Psoas muscle (tissue), 8 donors: ENCODE measurements around the gene FREM1. TPM values are rescaled to one million over a fixed set of nuclear protein-coding genes. Genes with fewer than 3 reads are reported as not detected.

Source experiments
- ATAC-seq, 4 donors: fragments of 200-7000 bp; cut with Tn5 transposase; one replicate each; pipeline ENCODE4 v1.9.1; 2020; ENCODE audit warnings: moderate library complexity in 3 of 4, mild to moderate bottlenecking in 2 of 4
- DNase-seq, 2 donors: peaks; one replicate each; pipeline ENCODE4 v3.0.0-alpha.2; 2020
- H3K27ac ChIP-seq: fragments of 200-600 bp; one replicate; pipeline ENCODE4 v1.8.0; 2022
- H3K27me3 ChIP-seq, 3 donors: fragments of 200-600 bp in 1 of 3; one replicate each; pipeline versions ENCODE4 v1.6.1 to v1.8.0; 2013 to 2022; ENCODE audit warnings: low read length in 2 of 3, mild to moderate bottlenecking in 2 of 3, moderate library complexity in 1 of 3; ENCODE audit not compliant: insufficient read depth in 3 of 3
- H3K36me3 ChIP-seq, 2 donors: fragments of 200-600 bp in 1 of 2; one replicate each; pipeline versions ENCODE4 v1.6.1 to v1.8.0; 2013 to 2022; ENCODE audit warnings: low read depth in 1 of 2, mild to moderate bottlenecking in 1 of 2, moderate library complexity in 1 of 2; ENCODE audit not compliant: insufficient read depth in 1 of 2
- H3K4me1 ChIP-seq: fragments of 200-600 bp; one replicate; pipeline ENCODE4 v1.8.0; 2022
- H3K4me3 ChIP-seq: fragments of 200-600 bp; one replicate; pipeline ENCODE4 v1.8.0; 2022; ENCODE audit warnings: mild to moderate bottlenecking
- H3K9me3 ChIP-seq: fragments of 200-600 bp; one replicate; pipeline ENCODE4 v1.8.0; 2022
- WGBS, 3 donors: extraction: QIAGEN DNeasy Blood & Tissue Kit; methylation state at CpG; one replicate each; pipeline versions ENCODE4 v1.1.6 to v1.1.7; 2013; 5-methylcytosine and 5-hydroxymethylcytosine counted together
- intact Hi-C, 2 donors: fragments of 100-400 bp; cut with DNase I; formaldehyde crosslinking; loops; one replicate each; pipeline versions ENCODE4 v1.11.0 to v1.14.2; 2022
- polyA plus RNA-seq, 3 donors: library from polyadenylated mRNA; stranded (reverse); fragments of 200-250 nt; gene quantifications; one replicate each; pipeline ENCODE4 v1.2.3, GENCODE V29; 2013
- total RNA-seq, 4 donors: library from RNA; stranded (reverse); fragmentation: NEBNext Ultra II Directional in 2 of 4; extraction: Animal tissue kit (Norgen Biotek cat#: 25700) in 2 of 4; gene quantifications; one replicate each; pipeline versions ENCODE4 v1.2.1 to v1.2.4, GENCODE V29; 2021 to 2023
- TF ChIP-seq, protein P1 (sequence below): fragments of 200-600 bp; IDR thresholded peaks from one replicate; pipeline ENCODE4 v1.8.0; 2022; ENCODE audit warnings: antibody characterized with exemption
- donor health status: healthy with polysubstance abuse.
- donor health status: DM: no; HTN: no; CAD: no; lungs with moderate emphysema.
- donor health status: Bipolar disorder and iron deficiency.
- donor health status: healthy.
- donor health status: DM: yes; HTN: yes; CAD: no.
- donor health status: DM: no; HTN: no; CAD: no.
- donor health status: DM: no; HTN: no; CAD: no.
- donor health status: DM: yes; HTN: yes; CAD: no.

FREM1 gene
- total and polyA plus RNA-seq, 7 donors: 0.20 to 3.7 (median 0.79) TPM

DNA sequence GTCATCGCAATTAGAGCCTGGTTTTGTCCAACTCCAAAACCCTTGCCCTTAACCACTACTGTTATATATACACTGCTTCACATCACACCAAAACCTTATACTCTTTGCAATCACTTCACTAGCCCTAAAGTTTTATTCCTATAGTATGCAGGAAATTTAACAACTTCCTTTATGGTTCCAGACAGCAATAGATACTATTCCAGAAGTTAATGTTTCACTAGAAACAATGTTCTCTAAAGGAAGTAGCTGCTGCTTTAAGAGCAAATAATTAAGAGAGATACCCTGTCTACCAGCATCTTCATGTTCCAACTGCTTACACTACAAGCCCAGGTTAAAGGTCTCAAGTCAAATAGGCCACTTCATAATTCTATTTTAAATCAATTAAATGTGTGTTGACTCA is 22.0 kb downstream of the FREM1 start:
- ATAC-seq (no peak), DNase-seq (no peak)
- TF ChIP-seq, protein P1, sequence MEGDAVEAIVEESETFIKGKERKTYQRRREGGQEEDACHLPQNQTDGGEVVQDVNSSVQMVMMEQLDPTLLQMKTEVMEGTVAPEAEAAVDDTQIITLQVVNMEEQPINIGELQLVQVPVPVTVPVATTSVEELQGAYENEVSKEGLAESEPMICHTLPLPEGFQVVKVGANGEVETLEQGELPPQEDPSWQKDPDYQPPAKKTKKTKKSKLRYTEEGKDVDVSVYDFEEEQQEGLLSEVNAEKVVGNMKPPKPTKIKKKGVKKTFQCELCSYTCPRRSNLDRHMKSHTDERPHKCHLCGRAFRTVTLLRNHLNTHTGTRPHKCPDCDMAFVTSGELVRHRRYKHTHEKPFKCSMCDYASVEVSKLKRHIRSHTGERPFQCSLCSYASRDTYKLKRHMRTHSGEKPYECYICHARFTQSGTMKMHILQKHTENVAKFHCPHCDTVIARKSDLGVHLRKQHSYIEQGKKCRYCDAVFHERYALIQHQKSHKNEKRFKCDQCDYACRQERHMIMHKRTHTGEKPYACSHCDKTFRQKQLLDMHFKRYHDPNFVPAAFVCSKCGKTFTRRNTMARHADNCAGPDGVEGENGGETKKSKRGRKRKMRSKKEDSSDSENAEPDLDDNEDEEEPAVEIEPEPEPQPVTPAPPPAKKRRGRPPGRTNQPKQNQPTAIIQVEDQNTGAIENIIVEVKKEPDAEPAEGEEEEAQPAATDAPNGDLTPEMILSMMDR: no peak
- H3K9me3 ChIP-seq: no peaks in the 10 kb centered on the region
- WGBS, 3 donors: 93 to 97% (median 95%) methylated on average over 1 of the region's 1 CpG
- no peak overlapping the region for H3K27ac ChIP-seq
- no peaks in the 10 kb centered on the region for H3K27me3 ChIP-seq
- no peak overlapping the region for H3K4me3 ChIP-seq
- no peaks in the 10 kb centered on the region for H3K4me1 ChIP-seq
- intact Hi-C loops: no loop called here
- no peaks in the 10 kb centered on the region for H3K36me3 ChIP-seq

DNA sequence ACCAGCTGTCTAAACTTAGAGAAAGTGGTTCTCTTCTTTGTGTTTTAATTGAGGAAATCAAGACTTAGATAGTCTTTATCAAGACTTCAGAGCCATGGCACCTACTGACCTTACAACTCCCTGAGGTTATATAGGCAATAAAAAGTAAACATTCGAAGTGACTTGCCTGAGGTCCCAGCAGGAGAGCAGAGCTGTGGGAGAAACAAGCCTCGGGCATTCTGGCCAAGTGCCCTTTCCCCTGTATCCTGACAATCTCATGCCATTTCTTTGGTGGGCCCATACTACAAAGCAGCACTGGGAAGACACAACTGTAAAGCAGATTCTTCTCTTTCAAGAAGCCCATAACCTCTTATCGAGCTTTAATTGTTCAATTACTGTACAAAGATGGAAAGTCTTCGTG is 23.1 kb downstream of the FREM1 start:
- H3K4me3 ChIP-seq: no peak overlapping the region
- no peaks in the 10 kb centered on the region for H3K9me3 ChIP-seq
- no peaks in the 10 kb centered on the region for H3K4me1 ChIP-seq
- WGBS, 3 donors: 37 to 46% (median 46%) methylated on average over 4 of the region's 4 CpGs
- H3K27ac ChIP-seq: no peak overlapping the region
- TF ChIP-seq, protein P1: no peak
- no peaks in the 10 kb centered on the region for H3K27me3 ChIP-seq
- DNase-seq (no peak), ATAC-seq (no peak)
- intact Hi-C loops: no loop called here
- H3K36me3 ChIP-seq: no peaks in the 10 kb centered on the region

DNA sequence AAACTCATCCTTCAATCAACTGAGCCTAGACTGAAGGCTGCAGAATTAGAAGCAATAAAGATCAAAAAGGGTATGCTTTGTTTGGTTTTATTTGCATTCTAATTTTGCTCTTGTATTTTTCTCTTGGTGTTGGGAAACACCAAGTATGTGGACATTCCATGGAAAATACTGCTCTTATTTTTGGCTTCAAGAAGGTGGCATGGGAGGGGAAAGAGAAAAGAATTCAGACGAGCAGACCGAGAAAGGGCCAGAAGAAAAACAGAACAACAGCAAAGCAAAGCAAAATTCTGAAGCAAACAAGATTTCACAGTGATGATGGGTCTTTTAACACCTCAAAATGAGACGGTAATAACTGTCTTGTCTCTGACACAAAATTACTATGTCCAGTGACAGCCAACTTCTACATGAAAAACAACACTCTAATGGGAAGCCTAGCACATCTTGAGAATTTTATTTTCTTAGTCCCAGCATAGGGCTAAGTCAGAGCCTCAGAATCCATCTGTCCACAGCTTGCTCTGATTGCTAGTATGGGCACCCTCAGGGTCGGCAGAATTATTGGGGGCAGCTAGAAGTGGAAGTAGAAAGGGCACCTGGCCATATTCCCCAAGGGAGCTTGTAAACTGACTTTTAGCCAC is 26.8 kb downstream of the FREM1 start:
- DNase-seq: no peak
- Histone ChIP-seq H3K4me3 (no peak overlapping the region), H3K27me3 (no peaks in the 10 kb centered on the region), H3K36me3 (no peaks in the 10 kb centered on the region), H3K27ac (peak overlapping the region; percentile 43), H3K4me1 (no peaks in the 10 kb centered on the region), H3K9me3 (no peaks in the 10 kb centered on the region)
- peak in 1 of 4 donors; percentile 60 for ATAC-seq
- TF ChIP-seq, protein P1: no peak
- intact Hi-C loops: no loop called here
- WGBS, 3 donors: 25 to 42% (median 34%) methylated on average over 4 of the region's 4 CpGs

DNA sequence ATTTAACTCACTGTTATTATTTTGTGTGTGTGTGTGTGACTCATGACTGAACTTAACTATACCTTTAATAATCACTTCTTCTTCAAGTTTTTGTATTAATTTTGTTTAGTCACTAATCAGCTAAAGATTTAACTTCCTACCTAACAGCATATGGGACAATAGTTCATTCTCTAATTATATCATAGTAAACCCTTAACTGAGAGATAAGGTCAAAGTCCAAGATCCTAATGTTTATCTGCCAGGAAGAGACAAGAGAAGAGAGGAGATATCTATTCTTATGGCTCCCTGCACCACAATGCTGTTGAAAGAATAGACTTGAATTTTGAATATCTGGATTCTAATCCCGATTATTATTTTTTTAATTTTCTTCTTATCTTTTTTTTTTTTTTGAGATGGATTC is 28.1 kb downstream of the FREM1 start:
- 91 to 94% (median 91%) methylated on average over 1 of the region's 1 CpG for WGBS, 3 donors
- H3K4me1 ChIP-seq: no peaks in the 10 kb centered on the region
- intact Hi-C loops: no loop called here
- H3K36me3 ChIP-seq: no peaks in the 10 kb centered on the region
- DNase-seq (no peak), ATAC-seq (no peak)
- no peaks in the 10 kb centered on the region for H3K9me3 ChIP-seq
- no peak overlapping the region for H3K4me3 ChIP-seq
- H3K27me3 ChIP-seq: no peaks in the 10 kb centered on the region
- TF ChIP-seq, protein P1: no peak
- no peak overlapping the region for H3K27ac ChIP-seq

DNA sequence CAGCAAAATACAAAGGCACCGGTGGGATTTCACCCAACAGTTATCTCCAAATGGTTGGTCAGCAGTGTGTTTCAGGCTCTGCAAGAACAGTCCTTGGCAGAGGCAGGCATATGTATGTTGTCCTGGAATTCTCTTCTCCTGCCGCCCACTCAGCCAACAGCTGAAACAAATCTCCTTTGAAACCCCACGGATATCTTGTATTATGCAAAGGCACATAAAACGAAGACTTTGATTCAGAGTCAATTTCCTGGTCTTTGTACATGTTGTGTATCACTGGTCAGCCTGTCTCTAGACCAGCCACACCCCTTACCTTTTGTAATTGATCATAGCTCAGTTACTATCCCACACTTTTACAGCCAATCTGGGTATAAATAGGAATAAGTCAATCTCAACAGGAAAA is 29.2 kb downstream of the FREM1 start:
- DNase-seq: no peak
- Histone ChIP-seq H3K27me3 (no peaks in the 10 kb centered on the region), H3K4me1 (no peaks in the 10 kb centered on the region), H3K4me3 (no peak overlapping the region), H3K36me3 (no peaks in the 10 kb centered on the region), H3K27ac (no peak overlapping the region), H3K9me3 (no peaks in the 10 kb centered on the region)
- WGBS, 3 donors: 25 to 33% (median 25%) methylated on average over 4 of the region's 4 CpGs
- no peak for ATAC-seq
- intact Hi-C loops: no loop called here
- TF ChIP-seq, protein P1: no peak
